DMS53 treated with DMSO at 0.1 percent for 48 hours (cell line): ENCODE measurements around the gene PCDH7.

Experiments
- DNase-seq: peaks from one replicate; lab custom pipeline; 2025; ENCODE audit not compliant: unreplicated experiment; lab: John Stamatoyannopoulos, UW

PCDH7 gene

DNA sequence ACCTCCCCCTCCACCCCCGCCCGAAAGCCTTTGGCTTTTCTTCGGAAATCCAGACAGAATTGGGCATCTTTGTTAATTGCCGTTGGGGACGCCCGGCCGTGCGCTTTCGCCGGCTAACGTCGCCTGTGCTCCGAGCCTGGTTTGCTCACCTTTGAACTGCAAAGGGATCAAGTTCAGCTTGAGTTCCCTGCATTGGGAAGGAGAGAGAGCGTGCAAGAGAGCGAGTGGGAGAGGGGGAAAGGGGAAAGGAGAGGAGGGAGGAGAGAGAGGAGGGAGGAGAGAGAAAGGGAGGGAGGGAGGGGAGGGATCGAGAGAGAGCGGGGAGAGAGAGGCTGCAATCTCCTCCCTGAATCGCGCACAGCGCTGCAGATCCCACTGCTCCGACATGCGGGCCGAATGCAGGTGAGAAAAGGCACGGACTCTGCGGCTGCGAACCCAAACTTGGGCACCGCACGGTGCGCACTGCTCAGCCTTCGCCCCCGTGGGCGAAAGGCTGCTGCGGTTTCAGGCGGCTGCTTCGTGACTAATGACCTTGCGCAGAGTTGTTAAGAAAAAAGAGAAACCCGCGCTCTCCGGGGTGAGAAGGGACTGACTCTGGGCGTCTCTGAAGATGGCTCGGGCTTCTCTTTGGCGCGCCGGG is at the start of gene PCDH7:
PCDH7 (plus strand) TSS at position 349 of the 640 bp plus-strand sequence. CDS start 1,054 bp downstream, outside the sequence.
- DNase-seq: peak; percentile 76

DNA sequence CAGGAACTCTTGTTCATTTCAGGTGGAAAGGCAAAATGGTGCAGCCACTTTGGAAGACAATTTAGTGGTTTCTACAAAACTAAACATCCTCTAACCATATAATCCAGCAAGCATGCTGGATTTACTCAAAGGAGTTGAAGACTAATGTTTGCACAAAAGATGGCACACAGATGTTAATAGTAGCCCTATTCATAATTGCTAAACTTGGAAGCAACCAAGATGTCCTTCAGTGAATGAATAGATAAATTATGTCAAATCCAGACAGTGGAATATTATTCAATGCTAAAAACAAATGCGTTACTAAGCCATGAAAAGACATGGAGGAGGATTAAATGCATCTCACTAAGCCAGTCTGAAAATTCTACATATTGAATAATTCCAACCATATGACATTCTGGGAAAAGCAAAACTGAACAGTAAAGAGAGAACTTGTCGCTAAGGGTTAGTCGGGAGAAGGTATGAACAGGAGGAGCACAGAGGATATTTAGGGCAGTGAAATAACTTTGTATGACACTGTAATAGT is 48.2 kb upstream of the PCDH7 start:
- DNase-seq: no peak

GRCh38 chr4:30696191-30696590 is 24.0 kb upstream of the PCDH7 start:
- no peak for DNase-seq

GRCh38 chr4:30714408-30715031 is 5.6 kb upstream of the PCDH7 start:
- peak; percentile 70 for DNase-seq

DNA sequence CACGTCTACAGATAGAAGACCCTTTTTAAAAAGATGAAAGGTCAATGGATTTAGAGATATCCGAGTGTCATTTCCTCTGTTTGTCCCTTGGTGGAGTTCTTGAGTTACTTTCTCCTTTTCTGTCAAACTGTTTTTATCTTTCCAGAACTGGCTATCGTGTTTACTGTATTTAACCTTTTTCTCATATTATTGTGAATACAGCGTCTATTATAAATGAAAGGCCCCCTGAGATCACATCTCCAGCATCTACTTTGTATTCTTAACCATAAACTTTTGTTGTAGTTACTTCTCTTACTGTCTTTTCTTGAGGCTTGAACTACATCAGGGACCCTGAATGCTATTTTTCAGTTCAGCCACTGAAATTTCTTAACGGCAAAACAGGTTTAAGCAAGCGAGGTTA is 4.0 kb upstream of the PCDH7 start:
- peak; percentile 39 for DNase-seq

GRCh38 chr4:30716681-30717207 is 3.4 kb upstream of the PCDH7 start:
- DNase-seq: peak; percentile 62

GRCh38 chr4:30717208-30718020 is 2.8 kb upstream of the PCDH7 start:
- DNase-seq: peak; percentile 60

GRCh38 chr4:30718021-30718542 is 2.1 kb upstream of the PCDH7 start:
- peak; percentile 54 for DNase-seq

DNA sequence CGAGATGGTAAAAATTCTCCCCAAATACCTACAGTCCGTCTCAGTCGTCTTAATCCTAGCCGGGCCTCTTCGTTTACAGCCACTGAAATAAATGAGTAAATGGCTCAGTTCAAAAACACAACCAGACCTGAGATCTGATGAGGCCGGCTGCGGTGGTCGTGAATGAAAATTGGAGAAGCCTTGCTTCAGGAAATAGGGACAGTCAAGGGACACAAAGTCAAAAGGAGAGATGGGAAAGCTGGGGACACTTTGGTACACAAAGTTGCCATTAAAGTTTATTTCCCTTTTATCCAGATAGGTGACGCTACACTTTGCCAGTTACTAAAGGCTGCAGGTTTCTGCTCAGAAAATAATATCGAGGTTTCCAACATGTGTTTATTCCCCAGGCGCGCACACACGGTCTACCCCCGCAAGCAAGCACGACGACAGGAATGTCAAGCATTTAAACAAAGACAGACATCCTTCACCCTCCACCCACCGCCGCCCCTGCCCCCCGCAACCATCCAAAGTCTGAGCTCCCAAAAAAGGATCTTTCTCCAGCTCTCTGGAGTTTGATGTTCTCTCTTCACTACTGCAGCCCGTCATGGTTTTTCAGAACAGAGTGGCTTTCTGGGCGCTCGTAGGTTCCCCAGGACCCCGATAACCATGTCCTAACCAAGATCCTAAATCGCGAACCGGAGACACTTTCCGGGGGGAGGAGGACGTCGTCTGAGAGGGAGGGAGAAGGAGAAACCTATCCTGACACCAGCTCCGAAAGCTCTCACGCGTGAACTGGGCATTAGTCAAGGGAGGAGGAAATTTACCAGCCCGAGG is 1.3 kb upstream of the PCDH7 start:
- DNase-seq: peak; percentile 49

GRCh38 chr4:30719454-30720020 is 632 bp upstream of the PCDH7 start:
- peak; percentile 77 for DNase-seq

DNA sequence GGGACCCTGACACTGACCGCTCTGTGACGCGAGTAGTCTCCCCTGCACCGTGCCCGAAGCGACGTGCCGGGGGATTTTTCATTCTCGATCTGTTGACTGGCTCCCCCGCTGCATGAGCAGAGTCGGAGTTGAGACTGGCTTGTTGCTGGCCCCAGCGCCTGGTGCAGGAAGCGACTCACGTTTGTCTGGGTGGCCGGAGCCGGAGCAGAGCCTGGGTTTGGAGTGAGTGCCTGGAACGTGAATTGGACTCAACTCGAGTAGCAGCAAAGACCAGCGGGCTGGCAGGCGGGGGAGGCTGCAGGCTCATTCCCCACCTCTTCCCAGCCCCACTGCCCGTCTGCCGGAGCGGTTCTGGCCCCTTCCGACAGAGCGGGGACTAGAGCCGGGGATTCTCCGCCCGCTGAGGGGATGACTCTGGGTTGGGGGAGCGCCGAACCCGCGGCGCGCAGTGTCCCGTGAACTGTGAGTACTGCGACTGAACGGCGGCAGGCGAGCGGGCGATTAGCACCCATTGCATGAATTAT is 554 bp downstream of the PCDH7 start:
- peak; percentile 56 for DNase-seq

DNA sequence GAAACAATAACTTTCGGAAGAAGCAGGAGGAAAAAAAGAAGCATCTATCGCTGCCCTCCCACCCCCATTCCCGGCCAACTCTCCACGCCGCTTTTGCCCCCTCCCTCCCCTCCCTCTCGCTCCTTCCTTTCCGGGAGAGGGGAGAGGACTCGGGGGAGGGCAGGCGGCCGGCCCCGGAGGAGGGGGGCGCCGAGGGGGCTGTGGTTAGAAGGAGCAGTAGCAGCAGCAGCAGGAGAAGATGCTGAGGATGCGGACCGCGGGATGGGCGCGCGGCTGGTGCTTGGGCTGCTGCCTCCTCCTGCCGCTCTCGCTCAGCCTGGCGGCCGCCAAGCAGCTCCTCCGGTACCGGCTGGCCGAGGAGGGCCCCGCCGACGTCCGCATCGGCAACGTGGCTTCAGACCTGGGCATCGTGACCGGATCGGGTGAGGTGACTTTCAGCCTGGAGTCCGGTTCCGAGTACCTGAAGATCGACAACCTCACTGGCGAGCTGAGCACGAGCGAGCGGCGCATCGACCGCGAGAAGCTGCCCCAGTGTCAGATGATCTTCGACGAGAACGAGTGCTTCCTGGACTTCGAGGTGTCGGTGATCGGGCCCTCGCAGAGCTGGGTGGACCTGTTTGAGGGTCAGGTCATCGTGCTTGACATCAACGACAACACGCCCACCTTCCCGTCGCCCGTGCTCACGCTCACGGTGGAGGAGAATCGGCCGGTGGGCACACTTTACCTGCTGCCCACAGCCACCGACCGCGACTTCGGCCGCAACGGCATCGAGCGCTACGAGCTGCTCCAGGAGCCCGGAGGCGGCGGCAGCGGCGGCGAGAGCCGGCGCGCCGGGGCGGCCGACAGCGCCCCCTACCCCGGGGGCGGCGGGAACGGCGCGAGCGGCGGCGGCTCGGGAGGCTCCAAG is 1.3 kb downstream of the PCDH7 start:
- peak; percentile 56 for DNase-seq

GRCh38 chr4:30722092-30722358 is 1.9 kb downstream of the PCDH7 start:
- no peak for DNase-seq

DNA sequence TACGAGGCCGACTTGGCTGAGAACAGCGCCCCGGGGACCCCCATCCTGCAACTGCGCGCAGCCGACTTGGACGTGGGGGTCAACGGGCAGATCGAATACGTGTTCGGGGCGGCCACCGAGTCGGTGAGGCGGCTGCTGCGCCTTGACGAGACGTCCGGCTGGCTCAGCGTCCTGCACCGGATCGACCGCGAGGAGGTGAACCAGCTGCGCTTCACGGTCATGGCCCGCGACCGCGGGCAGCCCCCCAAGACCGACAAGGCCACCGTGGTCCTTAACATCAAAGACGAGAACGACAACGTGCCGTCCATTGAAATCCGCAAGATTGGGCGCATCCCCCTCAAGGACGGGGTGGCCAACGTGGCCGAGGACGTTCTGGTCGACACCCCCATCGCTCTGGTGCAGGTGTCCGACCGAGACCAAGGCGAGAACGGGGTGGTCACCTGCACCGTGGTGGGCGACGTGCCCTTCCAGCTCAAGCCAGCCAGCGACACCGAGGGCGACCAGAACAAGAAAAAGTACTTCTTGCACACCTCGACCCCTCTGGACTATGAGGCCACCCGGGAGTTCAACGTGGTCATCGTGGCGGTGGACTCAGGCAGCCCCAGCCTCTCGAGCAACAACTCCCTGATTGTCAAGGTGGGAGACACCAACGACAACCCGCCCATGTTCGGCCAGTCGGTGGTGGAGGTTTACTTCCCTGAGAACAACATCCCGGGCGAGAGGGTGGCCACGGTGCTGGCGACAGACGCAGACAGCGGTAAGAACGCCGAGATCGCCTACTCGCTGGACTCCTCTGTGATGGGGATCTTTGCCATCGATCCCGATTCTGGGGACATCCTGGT is 2.4 kb downstream of the PCDH7 start:
- no peak for DNase-seq

DNA sequence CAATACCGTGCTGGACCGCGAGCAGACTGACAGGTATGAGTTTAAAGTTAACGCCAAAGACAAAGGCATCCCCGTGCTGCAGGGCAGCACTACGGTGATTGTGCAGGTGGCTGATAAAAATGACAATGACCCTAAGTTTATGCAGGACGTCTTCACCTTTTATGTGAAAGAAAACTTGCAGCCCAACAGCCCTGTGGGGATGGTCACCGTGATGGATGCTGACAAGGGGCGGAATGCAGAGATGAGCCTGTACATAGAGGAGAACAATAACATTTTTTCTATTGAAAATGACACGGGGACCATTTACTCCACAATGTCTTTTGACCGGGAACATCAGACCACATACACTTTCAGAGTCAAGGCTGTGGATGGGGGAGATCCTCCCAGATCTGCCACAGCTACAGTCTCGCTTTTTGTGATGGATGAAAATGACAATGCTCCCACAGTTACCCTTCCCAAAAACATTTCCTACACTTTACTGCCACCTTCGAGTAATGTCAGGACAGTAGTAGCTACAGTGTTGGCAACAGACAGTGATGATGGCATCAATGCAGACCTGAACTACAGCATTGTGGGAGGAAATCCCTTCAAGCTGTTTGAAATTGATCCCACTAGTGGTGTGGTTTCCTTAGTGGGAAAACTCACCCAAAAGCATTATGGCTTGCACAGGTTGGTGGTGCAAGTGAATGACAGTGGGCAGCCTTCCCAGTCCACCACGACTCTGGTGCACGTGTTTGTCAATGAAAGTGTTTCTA is 3.2 kb downstream of the PCDH7 start:
- DNase-seq: no peak

DNA sequence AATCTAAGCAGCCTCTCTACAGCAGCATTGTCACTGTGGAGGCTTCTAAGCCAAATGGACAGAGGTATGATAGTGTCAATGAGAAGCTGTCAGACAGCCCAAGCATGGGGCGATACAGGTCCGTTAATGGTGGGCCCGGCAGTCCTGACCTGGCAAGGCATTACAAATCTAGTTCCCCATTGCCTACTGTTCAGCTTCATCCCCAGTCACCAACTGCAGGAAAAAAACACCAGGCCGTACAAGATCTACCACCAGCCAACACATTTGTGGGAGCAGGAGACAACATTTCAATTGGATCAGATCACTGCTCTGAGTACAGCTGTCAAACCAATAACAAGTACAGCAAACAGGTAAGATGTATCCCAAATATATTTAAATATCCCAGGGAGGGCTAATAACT is 4.1 kb downstream of the PCDH7 start:
- DNase-seq: no peak

DNA sequence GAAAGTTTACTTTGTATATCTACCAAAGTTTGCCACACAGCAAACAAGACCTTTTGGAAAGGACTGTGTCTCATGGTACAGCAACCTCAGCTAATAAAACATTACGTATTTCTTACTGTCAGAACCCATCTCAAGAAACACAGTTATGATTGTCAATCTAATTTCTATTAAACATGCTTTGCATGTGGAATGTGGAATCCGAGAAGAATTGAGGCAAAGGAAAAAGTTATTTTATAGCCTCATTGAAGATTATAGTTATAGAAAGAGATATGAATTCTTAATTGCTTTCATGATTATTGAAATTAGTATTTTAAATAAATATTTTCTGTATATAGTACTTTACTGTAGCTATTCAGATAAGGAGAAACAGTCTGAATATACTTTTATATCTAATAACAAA is 5.4 kb downstream of the PCDH7 start:
- no peak for DNase-seq
